GM19372 (cell line): ENCODE data around the gene PPP1R18.
"Not testable (repeated sequence)": the region's sequence is repeated elsewhere in the genome, so short reads cannot be mapped to it uniquely, and the experiment has no call there.

ENCODE experiments used
- ATAC-seq: cut with Tn5 transposase; IDR thresholded peaks from one replicate; pipeline ENCODE4 v1.9.1; 2021; ENCODE audit warnings: mild to moderate bottlenecking, low read depth, moderate library complexity; ENCODE audit not compliant: unreplicated experiment

PPP1R18 gene

GRCh38 chr6:30670760-30671527, 15.5 kb downstream of the PPP1R18 start:
- no peak for ATAC-seq

- ATAC-seq: not testable (repeated sequence)
These were observed 20.1 kb downstream of the PPP1R18 start for GRCh38 chr6:30666300-30666699.

GRCh38 chr6:30664994-30665767, 21.3 kb downstream of the PPP1R18 start:
- no peak for ATAC-seq

GRCh38 chr6:30657922-30658321, 28.5 kb downstream of the PPP1R18 start:
- ATAC-seq: not testable (repeated sequence)

- ATAC-seq: no peak
These were observed 29.0 kb downstream of the PPP1R18 start for GRCh38 chr6:30657454-30657853.

GRCh38 chr6:30656513-30656912, 29.9 kb downstream of the PPP1R18 start:
- ATAC-seq: no peak

- no peak for ATAC-seq
These were observed 30.7 kb downstream of the PPP1R18 start for GRCh38 chr6:30655743-30656094.

- no peak for ATAC-seq
These were observed 31.4 kb downstream of the PPP1R18 start for GRCh38 chr6:30654798-30655742.

- ATAC-seq: no peak
These were observed 35.3 kb downstream of the PPP1R18 start for GRCh38 chr6:30651143-30651542.

GRCh38 chr6:30647242-30648116, 39.0 kb downstream of the PPP1R18 start:
- ATAC-seq: peak; percentile 67

GRCh38 chr6:30646450-30647241, 39.8 kb downstream of the PPP1R18 start, which contains the start of gene C6orf136:
Gene C6orf136, plus strand, starts transcription at chr6:30647133. Its CDS starts 99 bp downstream, at chr6:30647232.
- peak; percentile 63 for ATAC-seq

GRCh38 chr6:30645989-30646388, 40.5 kb downstream of the PPP1R18 start:
- ATAC-seq: no peak

- no peak for ATAC-seq
These were observed 41.7 kb downstream of the PPP1R18 start for GRCh38 chr6:30644769-30645168.

GRCh38 chr6:30643656-30644055, 42.8 kb downstream of the PPP1R18 start:
- ATAC-seq: no peak

- no peak for ATAC-seq
These were observed 45.4 kb downstream of the PPP1R18 start for GRCh38 chr6:30641048-30641447.

- ATAC-seq: no peak
These were observed 46.0 kb downstream of the PPP1R18 start for GRCh38 chr6:30640481-30640880.

GRCh38 chr6:30635834-30636233, 50.6 kb downstream of the PPP1R18 start:
- no peak for ATAC-seq

- ATAC-seq: no peak
These were observed 59.7 kb downstream of the PPP1R18 start, which contains the start of gene ATAT1 for GRCh38 chr6:30626484-30627366. Gene ATAT1, plus strand, starts transcription at chr6:30626874.
